PC-9 (cell line): ENCODE measurements around the gene FRMPD2.

Experiments
- CTCF ChIP-seq: fragments of 200-600 bp; sonication (generic); conservative IDR thresholded peaks from 2 replicates; pipeline ENCODE4 v1.6.1; 2017; ENCODE audit warnings: mixed run types, antibody characterized with exemption, mild to moderate bottlenecking, moderate library complexity
- EZH2 ChIP-seq: fragments of 200-600 bp; sonication (generic); IDR thresholded peaks from 2 replicates; pipeline ENCODE4 v1.8.0; 2017; ENCODE audit warnings: antibody characterized with exemption, low read depth

GRCh38 chr10:48294431-48294830 lies 19.9 kb upstream of the FRMPD2 start:
- TF ChIP-seq CTCF: no peak
- TF ChIP-seq EZH2: no peak
